HG03175 (cell line): ENCODE results near the gene GRB2.
"Not testable (repeated sequence)": the region's sequence is repeated elsewhere in the genome, so short reads cannot be mapped to it uniquely, and the experiment has no call there.

Experiments used
- ATAC-seq: cut with Tn5 transposase; IDR thresholded peaks from one replicate; pipeline ENCODE4 v1.9.1; 2021; ENCODE audit warnings: mild to moderate bottlenecking, moderate library complexity; ENCODE audit not compliant: unreplicated experiment

The GRB2 gene

GRCh38 chr17:75388476-75389030 is 16.9 kb downstream of the GRB2 start:
- no peak for ATAC-seq

GRCh38 chr17:75387771-75388170 is 17.7 kb downstream of the GRB2 start:
- no peak for ATAC-seq

GRCh38 chr17:75386430-75386829 is 19.0 kb downstream of the GRB2 start:
- no peak for ATAC-seq

- ATAC-seq = no peak
Observed at GRCh38 chr17:75384751-75385150, 20.7 kb downstream of the GRB2 start.

GRCh38 chr17:75383842-75384195 is 21.7 kb downstream of the GRB2 start:
- no peak for ATAC-seq

GRCh38 chr17:75380750-75381149 is 24.7 kb downstream of the GRB2 start:
- ATAC-seq = no peak

GRCh38 chr17:75380315-75380714 is 25.2 kb downstream of the GRB2 start:
- no peak for ATAC-seq

- ATAC-seq = not testable (repeated sequence)
Observed at GRCh38 chr17:75379426-75379825, 26.1 kb downstream of the GRB2 start.

- no peak for ATAC-seq
Observed at GRCh38 chr17:75373280-75373679, 32.2 kb downstream of the GRB2 start.

- ATAC-seq = peak; percentile 45
Observed at GRCh38 chr17:75371981-75372380, 33.5 kb downstream of the GRB2 start.

- peak; percentile 59 for ATAC-seq
Observed at GRCh38 chr17:75371339-75371738, 34.1 kb downstream of the GRB2 start.

- ATAC-seq = no peak
Observed at GRCh38 chr17:75370286-75370915, 35.1 kb downstream of the GRB2 start.

GRCh38 chr17:75367838-75368789 is 37.4 kb downstream of the GRB2 start:
- not testable (repeated sequence) for ATAC-seq

- ATAC-seq = no peak
Observed at GRCh38 chr17:75367312-75367711, 38.2 kb downstream of the GRB2 start.

- ATAC-seq = no peak
Observed at GRCh38 chr17:75366432-75366831, 39.0 kb downstream of the GRB2 start.

GRCh38 chr17:75365931-75366275 is 39.6 kb downstream of the GRB2 start:
- ATAC-seq = no peak

GRCh38 chr17:75365009-75365930 is 40.2 kb downstream of the GRB2 start:
- no peak for ATAC-seq

GRCh38 chr17:75364078-75364477 is 41.4 kb downstream of the GRB2 start:
- ATAC-seq = no peak

- no peak for ATAC-seq
Observed at GRCh38 chr17:75361996-75362395, 43.5 kb downstream of the GRB2 start.

GRCh38 chr17:75361344-75361743 is 44.1 kb downstream of the GRB2 start:
- ATAC-seq = no peak
